Transverse colon (tissue), 3 donors: ENCODE measurements around the gene SHCBP1L.

Experiments
- EP300 ChIP-seq: sonication (generic); formaldehyde crosslinking; IDR thresholded peaks from one replicate; pipeline ENCODE4 v1.6.1; 2017; ENCODE audit warnings: antibody characterized with exemption, low read depth
- POLR2A ChIP-seq: fragments of 450-650 bp; IDR thresholded peaks from one replicate; pipeline ENCODE4 v1.6.1; 2016; ENCODE audit warnings: antibody characterized with exemption, mild to moderate bottlenecking, moderate library complexity
- TF ChIP-seq, protein P1 (sequence below), 5 experiments: fragments of 200-600 bp in 3 of 5; fragments of 450-650 bp in 2 of 5; sonication (generic) in 3 of 5; IDR thresholded peaks; 1 replicate in 2 of 5; 2 replicates in 3 of 5; pipeline ENCODE4 v1.5.1; 2016 to 2017; ENCODE audit warnings: antibody characterized with exemption in 5 of 5, inconsistent platforms in 3 of 5, mild to moderate bottlenecking in 2 of 5, moderate library complexity in 1 of 5

DNA sequence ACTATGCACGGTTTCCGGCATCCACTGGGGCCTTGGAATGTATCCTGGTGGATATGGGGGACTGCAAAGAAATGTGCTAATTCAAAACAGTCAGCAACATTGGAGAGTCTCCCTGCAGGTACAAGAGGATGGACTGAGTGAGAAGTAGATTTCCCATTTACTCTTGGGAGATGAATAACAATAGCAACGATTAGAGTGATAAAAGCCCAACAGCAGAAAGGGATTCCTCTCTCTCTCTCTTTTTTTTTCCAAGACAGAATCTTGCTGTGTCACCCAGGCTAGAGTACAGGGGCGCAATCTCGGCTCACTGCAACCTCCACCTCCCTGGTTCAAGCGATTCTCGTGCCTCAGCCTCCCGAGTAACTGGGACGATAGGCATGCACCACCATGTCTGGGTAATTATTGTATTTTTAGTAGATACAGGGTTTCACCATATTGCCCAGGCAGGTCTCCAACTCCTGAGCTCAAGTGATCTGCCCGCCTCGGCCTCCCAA is 5.0 kb upstream of the SHCBP1L start:
- TF ChIP-seq EP300 = no peak
- TF ChIP-seq, protein P1, sequence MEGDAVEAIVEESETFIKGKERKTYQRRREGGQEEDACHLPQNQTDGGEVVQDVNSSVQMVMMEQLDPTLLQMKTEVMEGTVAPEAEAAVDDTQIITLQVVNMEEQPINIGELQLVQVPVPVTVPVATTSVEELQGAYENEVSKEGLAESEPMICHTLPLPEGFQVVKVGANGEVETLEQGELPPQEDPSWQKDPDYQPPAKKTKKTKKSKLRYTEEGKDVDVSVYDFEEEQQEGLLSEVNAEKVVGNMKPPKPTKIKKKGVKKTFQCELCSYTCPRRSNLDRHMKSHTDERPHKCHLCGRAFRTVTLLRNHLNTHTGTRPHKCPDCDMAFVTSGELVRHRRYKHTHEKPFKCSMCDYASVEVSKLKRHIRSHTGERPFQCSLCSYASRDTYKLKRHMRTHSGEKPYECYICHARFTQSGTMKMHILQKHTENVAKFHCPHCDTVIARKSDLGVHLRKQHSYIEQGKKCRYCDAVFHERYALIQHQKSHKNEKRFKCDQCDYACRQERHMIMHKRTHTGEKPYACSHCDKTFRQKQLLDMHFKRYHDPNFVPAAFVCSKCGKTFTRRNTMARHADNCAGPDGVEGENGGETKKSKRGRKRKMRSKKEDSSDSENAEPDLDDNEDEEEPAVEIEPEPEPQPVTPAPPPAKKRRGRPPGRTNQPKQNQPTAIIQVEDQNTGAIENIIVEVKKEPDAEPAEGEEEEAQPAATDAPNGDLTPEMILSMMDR (IDR thresholded peaks at IDR 0.05) = no peak
- no peak for TF ChIP-seq POLR2A
